AG10803 (cell line): ENCODE results near the gene NOL4.
"Not testable (repeated sequence)": the region's sequence is repeated elsewhere in the genome, so short reads cannot be mapped to it uniquely, and the experiment has no call there.

ENCODE experiments used
- DNase-seq: peaks from one replicate; pipeline ENCODE4 v3.0.0; 2010; ENCODE audit warnings: low read depth
- H3K4me3 ChIP-seq: 2 replicates; pipeline ENCODE4 v1.5.1; 2011; ENCODE audit warnings: mild to moderate bottlenecking, low read length, control low read depth
- CTCF ChIP-seq: conservative IDR thresholded peaks from 2 replicates; pipeline ENCODE4 v1.5.1; 2011; ENCODE audit warnings: mild to moderate bottlenecking, low read length, control low read depth, inconsistent platforms

NOL4 gene

DNA sequence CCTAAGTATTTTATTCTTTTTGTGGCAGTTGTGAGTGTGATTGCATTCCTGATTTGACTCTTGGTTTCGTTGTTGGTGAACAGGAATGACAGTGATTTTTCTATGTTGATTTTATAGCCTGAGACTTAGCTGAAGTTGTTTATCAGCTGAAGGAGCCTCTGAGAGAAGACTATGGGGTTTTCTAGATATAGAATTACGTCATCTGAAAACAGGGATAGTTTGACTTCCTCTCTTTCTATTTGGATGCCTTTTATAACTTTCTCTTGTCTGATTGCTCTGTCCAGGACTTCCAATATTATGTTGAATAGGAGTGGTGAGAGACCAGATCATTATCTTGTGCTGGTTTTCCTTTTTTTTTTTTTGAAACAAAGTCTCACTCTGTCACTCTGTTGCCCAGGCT, 18.0 kb upstream of the NOL4 start:
- no peak for TF ChIP-seq CTCF
- H3K4me3 ChIP-seq: no peak overlapping the region
- DNase-seq: no peak

- H3K4me3 ChIP-seq, DNase-seq: not testable (repeated sequence)
Observed at GRCh38 chr18:34233781-34234388, 9.2 kb upstream of the NOL4 start.

DNA sequence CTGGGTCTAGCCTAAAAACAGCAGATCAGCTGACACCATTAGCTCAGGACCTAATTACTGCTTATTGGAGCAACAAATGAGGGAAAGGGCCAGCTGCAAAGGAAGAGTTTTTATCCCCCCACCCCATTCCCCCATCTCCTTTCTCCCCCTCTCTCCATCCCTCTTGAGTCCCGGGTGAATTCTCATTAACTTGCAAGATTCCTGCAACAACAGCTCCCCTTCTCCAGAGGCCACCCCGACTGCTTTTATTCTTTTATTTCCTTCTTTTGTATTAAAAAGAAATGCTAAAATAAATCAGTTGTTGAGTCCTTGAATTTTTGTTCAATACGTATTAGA, 473 bp upstream of the NOL4 start:
- no peak for TF ChIP-seq CTCF
- DNase-seq: no peak
- H3K4me3 ChIP-seq: no peak overlapping the region

- H3K4me3 ChIP-seq: no peak overlapping the region
- DNase-seq: no peak
- TF ChIP-seq CTCF: no peak
Observed at GRCh38 chr18:34223893-34224422, 755 bp downstream of the NOL4 start.

- peak overlapping the region; percentile 12; the same call in 1 of the 2 replicates for H3K4me3 ChIP-seq
- no peak for DNase-seq
- no peak for TF ChIP-seq CTCF
Observed at GRCh38 chr18:34223164-34223892, 1.4 kb downstream of the NOL4 start.

DNA sequence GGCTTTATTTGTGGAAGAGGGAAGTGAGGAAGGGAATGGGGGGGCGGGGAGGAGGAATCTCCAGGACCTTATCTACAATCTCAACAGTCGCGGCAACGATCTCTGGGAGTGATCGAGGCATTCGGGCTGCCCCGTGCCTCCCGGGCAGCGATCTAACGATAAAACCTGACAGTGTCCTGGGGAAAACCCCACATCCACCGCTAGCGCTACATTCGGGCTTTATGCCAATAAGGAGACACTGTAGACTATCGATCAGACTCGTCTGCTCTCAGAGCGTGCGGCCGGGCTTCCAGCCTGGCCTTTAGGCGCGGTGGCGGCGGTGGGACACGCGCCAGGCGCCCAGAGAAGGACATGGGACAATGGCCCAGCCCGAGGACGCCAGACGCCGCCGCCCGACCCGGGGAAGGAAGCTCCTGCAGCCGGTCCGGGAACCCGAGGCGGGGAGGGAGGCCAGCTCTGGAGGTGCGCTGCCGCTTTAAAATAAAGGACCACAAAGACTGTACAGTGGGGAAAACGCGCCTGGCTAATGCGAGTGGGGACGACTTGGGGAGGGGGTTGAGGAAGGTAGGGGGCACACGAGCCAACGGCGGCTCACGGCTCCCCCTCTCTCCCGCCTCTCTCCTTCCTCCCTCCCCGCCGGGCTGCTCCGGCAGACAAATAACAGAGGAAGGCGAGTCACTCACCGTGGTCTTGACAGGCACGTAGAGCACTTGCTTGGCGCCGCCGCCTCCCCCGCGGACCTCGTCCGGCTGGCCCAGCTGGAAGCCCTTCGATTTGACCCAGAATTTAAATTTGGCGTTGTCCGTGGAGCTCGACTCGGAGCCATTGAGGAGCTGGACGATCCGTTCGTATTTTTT, 2.2 kb downstream of the NOL4 start:
- H3K4me3 ChIP-seq: peak overlapping the region; percentile 12
- DNase-seq: no peak
- no peak for TF ChIP-seq CTCF

GRCh38 chr18:34221971-34222306, 2.8 kb downstream of the NOL4 start:
- H3K4me3 ChIP-seq: no peak overlapping the region
- no peak for TF ChIP-seq CTCF
- no peak for DNase-seq
